HEK293T (cell line): ENCODE results near the gene ULK3.

Source experiments
- ARNT ChIP-seq: fragments of 450-650 bp; IDR thresholded peaks from 2 replicates; pipeline ENCODE4 v1.6.1; 2017; ENCODE audit warnings: mild to moderate bottlenecking
- BHLHE40 ChIP-seq: fragments of 450-650 bp; IDR thresholded peaks from 2 replicates; pipeline ENCODE4 v1.6.1; 2016; ENCODE audit warnings: mild to moderate bottlenecking, moderate library complexity, borderline replicate concordance
- ELF4 ChIP-seq: fragments of 450-650 bp; IDR thresholded peaks from 2 replicates; pipeline ENCODE4 v1.6.1; 2017; ENCODE audit warnings: antibody characterized with exemption
- FOXK2 ChIP-seq: fragments of 450-650 bp; IDR thresholded peaks from 2 replicates; pipeline ENCODE4 v1.6.1; 2016; ENCODE audit warnings: mild to moderate bottlenecking
- FOXM1 ChIP-seq: fragments of 450-650 bp; IDR thresholded peaks from 2 replicates; pipeline ENCODE4 v1.6.1; 2017; ENCODE audit warnings: mild to moderate bottlenecking, borderline replicate concordance
- HDGF ChIP-seq: fragments of 450-650 bp; IDR thresholded peaks from 2 replicates; pipeline ENCODE4 v1.6.1; 2017; ENCODE audit warnings: antibody characterized with exemption, borderline replicate concordance
- NFRKB ChIP-seq: fragments of 450-650 bp; IDR thresholded peaks from 2 replicates; pipeline ENCODE4 v1.6.1; 2016; ENCODE audit warnings: mild to moderate bottlenecking, moderate library complexity
- PKNOX1 ChIP-seq: fragments of 450-650 bp; IDR thresholded peaks from 2 replicates; pipeline ENCODE4 v1.6.1; 2016
- SP1 ChIP-seq: fragments of 450-650 bp; IDR thresholded peaks from 2 replicates; pipeline ENCODE4 v1.6.1; 2017
- SUZ12 ChIP-seq: fragments of 450-650 bp; IDR thresholded peaks from 2 replicates; pipeline ENCODE4 v1.6.1; 2016; ENCODE audit warnings: mild to moderate bottlenecking

GRCh38 chr15:74854453-74855022, 11.6 kb upstream of the ULK3 start:
- no peak for TF ChIP-seq SP1
- no peak for TF ChIP-seq FOXM1
- TF ChIP-seq BHLHE40 = no peak
- TF ChIP-seq FOXK2 = no peak
- no peak for TF ChIP-seq ELF4
- TF ChIP-seq HDGF = no peak
- TF ChIP-seq PKNOX1 = no peak
- no peak for TF ChIP-seq SUZ12
- no peak for TF ChIP-seq NFRKB
- no peak for TF ChIP-seq ARNT
